K562 treated with DMSO at 1 percent for 24 hours (cell line): ENCODE data around the gene PTAR1. TPM values are rescaled to one million over a fixed set of nuclear protein-coding genes. Genes with fewer than 3 reads are reported as not detected.

Experiments
- total RNA-seq: library from RNA; unstranded; fragments of 300-600 nt; gene quantifications from 2 replicates; pipeline ENCODE4 v1.2.3, GENCODE V29; 2022; ENCODE audit warnings: low read depth; ENCODE audit not compliant: insufficient read depth

PTAR1 gene
- 8.0 and 11.3 TPM in 2 replicates for total RNA-seq

GRCh38 chr9:69759421-69760277, at the start of gene PTAR1:
PTAR1 (minus strand) TSS chr9:69760011; CDS start chr9:69759938, 73 bp downstream.

GRCh38 chr9:69671879-69672595, 87.8 kb downstream of the PTAR1 start, which contains the start of gene APBA1:
APBA1 (minus strand) TSS chr9:69672371.

Other genes starting within 250 kb of the PTAR1 start
- not detected in 2 replicates for gene APBA1, start 87.6 kb downstream of the PTAR1 start, total RNA-seq
- gene CFAP95, start 60.8 kb upstream of the PTAR1 start, total RNA-seq: not detected in 2 replicates